Measurements from ENCODE around the gene ZBTB2.
A peak's percentile ranks its signal among the peaks of the same experiment; 100 is the strongest.

ZBTB2 gene, protein sequence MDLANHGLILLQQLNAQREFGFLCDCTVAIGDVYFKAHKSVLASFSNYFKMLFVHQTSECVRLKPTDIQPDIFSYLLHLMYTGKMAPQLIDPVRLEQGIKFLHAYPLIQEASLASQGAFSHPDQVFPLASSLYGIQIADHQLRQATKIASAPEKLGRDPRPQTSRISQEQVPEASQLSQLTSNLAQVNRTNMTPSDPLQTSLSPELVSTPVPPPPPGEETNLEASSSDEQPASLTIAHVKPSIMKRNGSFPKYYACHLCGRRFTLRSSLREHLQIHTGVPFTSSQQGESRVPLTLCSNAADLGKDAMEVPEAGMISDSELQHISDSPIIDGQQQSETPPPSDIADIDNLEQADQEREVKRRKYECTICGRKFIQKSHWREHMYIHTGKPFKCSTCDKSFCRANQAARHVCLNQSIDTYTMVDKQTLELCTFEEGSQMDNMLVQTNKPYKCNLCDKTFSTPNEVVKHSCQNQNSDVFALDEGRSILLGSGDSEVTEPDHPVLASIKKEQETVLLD

GRCh38 chr6:151391471-151392413, at the start of gene ZBTB2:
Gene ZBTB2, minus strand, starts transcription at chr6:151391559. Its CDS starts 17,922 bp downstream, at chr6:151373637.
- DNase-seq (ENCODE audit: low spot score): peak; percentile 81

- no peak for DNase-seq (ENCODE audit: low spot score)
Observed at GRCh38 chr6:151440930-151441329, 49.6 kb upstream of the ZBTB2 start.

DNA sequence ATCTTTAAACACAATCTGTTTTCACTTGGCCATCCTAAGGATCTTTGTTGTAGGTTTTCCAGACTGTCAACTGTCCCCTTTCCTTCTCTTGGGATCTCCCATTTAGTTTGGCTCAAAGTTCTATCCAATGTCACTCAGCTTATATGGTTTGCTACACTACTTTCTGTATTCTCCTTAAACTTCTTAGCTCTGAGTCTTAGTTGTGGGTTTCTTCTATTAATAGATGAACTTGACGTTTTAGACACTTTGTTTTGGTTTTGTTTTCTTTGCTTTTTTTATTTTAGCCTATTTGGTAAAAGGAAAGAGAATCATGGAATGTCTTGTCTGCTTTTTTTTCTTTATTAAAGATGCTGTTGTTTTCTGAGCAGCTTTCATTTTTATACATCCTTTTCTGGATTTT, 49.1 kb upstream of the ZBTB2 start:
- DNase-seq (ENCODE audit: low spot score): no peak

DNA sequence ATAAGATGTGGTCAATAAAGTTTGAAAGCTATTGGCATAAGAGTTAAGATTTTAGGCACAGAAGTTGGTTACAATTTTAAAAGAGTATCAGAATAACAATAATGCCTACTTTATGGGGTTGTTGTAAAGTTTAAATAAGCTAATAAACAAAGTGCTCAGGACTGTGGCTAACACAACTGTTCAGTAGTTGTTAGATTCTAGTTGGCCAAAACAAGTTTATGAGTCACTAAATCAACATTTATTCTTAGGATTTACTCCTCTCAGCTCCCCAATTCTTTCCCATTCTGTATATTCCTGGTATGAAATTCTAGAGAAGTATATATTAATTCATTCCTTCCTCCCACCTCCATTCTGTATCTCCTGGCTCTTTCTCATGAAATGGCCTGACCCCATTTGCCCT, 46.0 kb upstream of the ZBTB2 start:
- no peak for DNase-seq (ENCODE audit: low spot score)

GRCh38 chr6:151436802-151437201, 45.4 kb upstream of the ZBTB2 start:
- DNase-seq (ENCODE audit: low spot score): no peak

GRCh38 chr6:151436300-151436699, 44.9 kb upstream of the ZBTB2 start:
- DNase-seq (ENCODE audit: low spot score): no peak

GRCh38 chr6:151434369-151434768, 43.0 kb upstream of the ZBTB2 start:
- DNase-seq (ENCODE audit: low spot score): no peak

DNA sequence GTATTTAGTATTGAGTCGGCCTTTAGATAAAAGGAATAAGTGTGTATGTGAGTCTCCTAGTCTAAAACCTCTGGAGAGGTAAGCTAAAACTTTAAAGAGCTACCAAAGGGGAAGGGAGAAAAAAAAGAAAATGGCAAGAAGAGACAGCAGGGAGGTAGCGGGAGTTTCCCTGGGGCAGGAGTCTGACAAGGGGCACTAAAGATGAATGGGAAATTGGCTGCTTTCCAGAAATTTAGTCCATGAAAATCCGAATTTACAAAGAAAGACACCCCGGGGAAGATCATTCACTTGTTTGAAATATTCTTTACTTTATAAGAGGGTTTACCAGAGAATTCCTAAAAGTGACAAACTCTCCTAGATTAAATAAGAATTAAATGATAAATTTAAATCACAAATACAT, 41.3 kb upstream of the ZBTB2 start:
- DNase-seq (ENCODE audit: low spot score): no peak

- DNase-seq (ENCODE audit: low spot score): no peak
Observed at GRCh38 chr6:151431337-151431736, 40.0 kb upstream of the ZBTB2 start.

DNA sequence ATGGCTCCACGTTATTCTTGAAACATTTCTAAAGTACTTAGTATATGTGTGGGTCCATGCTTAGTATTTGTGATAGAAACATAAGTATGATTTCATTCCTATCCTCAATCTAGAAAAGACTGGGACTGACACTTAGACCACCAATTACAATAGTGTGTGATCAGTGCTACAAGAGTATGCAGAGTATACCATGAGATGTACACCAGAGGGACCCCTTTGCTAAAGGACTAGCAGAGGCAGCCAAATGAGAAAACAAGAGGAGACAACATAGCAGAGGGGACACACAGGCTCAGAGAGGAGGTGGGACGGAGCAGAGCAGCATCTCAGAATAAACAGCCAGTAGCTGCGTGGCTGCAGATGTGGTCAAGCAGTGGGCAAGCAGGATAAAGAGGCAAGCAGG, 39.5 kb upstream of the ZBTB2 start:
- DNase-seq (ENCODE audit: low spot score): no peak

DNA sequence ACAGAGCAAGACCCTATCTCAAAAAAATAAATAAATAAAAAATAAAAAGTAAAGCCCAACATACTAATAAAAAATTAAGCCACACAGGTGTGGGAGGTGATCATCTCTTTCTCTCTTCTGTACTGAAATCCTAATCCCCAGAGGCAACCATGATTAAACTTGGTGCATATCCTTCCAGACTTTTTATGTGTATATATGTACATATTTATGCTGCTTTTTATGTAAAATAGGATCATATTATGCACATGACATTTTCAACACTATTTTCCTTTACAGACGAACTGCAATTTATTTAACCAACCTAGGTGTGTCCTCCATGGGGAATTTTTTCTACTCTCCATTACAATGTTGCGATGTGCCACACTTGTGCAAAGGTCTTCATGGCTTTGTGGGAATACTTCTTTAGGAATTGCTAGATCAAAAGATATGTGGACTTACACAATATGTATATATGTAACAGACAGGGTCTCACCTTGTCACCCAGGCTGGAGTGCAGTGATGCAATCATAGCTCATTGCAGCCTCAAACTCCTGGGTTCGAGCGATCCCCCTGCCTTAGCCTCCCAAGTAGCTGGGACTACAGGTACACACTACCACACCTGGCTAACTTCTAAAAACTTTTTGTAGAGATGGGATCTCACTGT, 36.9 kb upstream of the ZBTB2 start:
- no peak for DNase-seq (ENCODE audit: low spot score)

- DNase-seq (ENCODE audit: low spot score): no peak
Observed at GRCh38 chr6:151425561-151425960, 34.2 kb upstream of the ZBTB2 start.

DNA sequence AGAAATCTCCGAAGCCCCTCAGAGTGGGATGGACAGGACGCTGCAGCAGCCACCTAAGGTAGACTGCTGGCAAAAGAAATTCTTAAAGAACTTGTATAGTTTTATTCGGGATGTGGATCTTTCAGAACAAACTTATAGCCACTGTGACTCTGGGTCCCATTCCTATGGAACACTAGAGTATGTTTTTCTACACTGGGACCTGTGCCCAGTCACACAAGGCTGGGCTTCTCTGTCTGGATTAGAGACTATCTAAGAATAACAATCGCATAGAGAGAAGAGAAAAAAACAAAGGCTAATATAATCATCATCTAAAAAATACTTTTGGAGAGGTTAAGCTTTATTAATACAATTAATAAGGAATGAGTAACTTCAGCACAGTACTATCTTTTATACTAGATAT, 31.6 kb upstream of the ZBTB2 start:
- peak; percentile 35 for DNase-seq (ENCODE audit: low spot score)

DNA sequence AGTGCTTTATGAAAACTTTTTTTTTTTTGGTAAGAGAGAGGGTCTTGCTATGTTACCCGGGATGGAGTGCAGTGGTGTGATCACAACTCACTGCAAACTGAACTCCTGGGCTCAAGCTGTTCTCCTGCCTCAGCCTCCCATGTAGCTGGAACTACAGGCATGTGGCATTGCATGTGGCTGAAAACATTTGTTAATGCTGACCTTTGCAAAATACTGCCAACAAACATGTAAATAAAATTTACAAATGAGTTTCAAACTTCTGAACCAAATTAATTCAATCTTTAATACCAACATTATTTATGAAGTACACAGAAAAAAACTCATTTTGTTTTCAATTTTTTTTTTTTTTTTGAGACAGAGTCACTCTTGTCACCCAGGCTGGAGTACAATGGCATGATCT, 26.1 kb upstream of the ZBTB2 start:
- DNase-seq (ENCODE audit: low spot score): no peak

GRCh38 chr6:151414641-151415260, 23.4 kb upstream of the ZBTB2 start:
- no peak for DNase-seq (ENCODE audit: low spot score)

DNA sequence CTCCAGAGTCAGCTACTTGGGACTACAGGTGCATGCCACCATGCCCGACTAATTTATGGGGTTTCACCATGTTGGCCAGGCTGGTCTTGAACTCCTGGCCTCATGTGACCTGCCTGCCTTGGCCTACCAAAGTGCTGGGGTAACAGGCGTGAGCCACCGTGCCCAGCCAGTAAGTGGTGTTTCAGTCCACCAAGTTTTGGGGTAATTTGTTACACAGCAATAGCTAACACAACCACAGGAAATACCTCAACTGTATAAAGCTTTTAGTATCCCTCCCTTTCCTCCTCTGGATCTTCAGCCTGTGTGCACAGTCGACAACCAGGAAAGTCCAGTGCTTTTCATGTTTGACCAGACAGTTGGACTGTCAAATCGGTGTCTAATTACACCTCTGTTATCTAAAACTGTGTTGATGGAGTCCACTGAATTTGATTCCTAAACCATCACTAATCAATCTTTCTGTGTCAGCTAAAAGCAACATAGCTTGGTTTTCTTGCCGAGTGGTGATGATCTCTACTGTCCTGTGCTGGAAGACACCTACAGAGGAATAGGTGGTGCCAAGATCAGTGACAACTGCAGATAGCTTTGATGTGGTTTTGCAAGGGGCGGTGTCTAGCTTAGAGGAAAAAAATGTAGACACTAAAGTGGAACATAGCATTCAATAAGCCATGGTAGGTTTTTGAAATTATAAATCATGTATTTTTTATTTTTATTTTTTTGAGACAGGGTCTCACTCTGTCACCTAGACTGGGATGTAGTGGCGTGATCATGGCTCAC, 22.2 kb upstream of the ZBTB2 start:
- no peak for DNase-seq (ENCODE audit: low spot score)

GRCh38 chr6:151412909-151413308, 21.6 kb upstream of the ZBTB2 start:
- peak; percentile 11 for DNase-seq (ENCODE audit: low spot score)

DNA sequence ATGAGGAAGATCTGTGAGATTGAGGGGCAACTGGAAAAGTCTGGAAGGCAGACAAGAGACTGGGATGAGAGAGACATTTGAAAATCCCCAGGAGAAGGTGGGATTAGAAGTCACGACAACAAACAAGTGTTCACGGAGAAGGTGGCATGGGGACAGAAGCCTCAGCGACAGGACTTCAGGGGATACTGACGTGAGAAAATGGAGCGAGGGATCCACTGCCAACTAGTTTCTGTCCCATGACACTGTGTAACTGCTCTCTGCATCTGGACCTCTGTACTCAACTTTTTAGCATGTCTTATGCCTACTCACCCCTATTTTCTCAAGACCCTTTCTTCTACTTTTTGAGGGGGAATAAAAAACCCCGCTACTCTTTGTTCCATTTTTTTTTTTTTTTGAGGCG, 18.3 kb upstream of the ZBTB2 start:
- no peak for DNase-seq (ENCODE audit: low spot score)

GRCh38 chr6:151409260-151409659, 17.9 kb upstream of the ZBTB2 start:
- no peak for DNase-seq (ENCODE audit: low spot score)

DNA sequence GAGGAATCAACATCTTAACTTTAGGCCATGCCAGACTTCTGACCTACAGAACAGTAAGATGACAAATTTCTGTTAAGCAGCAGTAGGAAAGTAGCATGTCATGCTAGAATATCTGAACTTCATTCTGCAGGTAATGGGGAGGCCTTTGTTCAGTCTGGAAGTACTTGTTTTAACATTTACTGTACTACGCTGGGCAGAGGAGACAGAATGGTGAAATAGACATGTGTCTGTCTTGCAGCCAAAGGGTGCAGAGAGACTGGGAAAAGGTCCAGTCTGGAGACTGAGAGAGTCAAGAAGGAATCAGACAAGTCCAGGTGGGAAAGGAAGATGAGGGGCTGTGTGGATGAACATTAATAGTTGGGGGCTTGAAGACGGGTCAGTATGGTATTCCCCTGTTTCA, 17.5 kb upstream of the ZBTB2 start:
- no peak for DNase-seq (ENCODE audit: low spot score)

DNA sequence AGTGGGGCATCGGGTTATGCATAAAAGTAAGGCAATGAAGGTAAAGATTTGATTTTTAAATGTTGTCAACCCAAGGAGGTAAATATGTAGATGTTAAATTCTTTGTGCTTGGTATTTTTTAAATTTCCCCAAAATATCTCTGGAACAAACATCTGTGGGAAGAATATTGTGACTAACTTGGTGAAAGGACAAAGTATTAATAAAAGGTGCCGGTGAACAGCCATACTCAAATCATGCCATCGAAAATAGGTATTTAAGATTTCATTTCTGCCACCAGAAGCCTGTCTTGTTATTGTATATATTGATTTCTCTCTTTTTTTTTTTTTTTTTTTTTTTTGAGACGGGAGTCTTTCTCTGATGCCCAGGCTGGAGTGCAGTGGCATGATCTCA, 12.6 kb upstream of the ZBTB2 start:
- DNase-seq (ENCODE audit: low spot score): no peak
